Raji (cell line): Measurements from ENCODE around the gene SORBS2.

ENCODE experiments used
- POLR2A ChIP-seq: IDR thresholded peaks from 2 replicates; pipeline ENCODE4 v1.6.1; 2011; ENCODE audit warnings: low read depth, low read length, control low read depth; ENCODE audit not compliant: insufficient read depth

The SORBS2 gene

GRCh38 chr4:185721190-185722028, 90.6 kb downstream of the SORBS2 start:
- TF ChIP-seq POLR2A: no peak

GRCh38 chr4:185719500-185719858, 92.5 kb downstream of the SORBS2 start:
- TF ChIP-seq POLR2A: no peak

GRCh38 chr4:185718578-185719499, 93.2 kb downstream of the SORBS2 start:
- no peak for TF ChIP-seq POLR2A

- no peak for TF ChIP-seq POLR2A
Measured at GRCh38 chr4:185717377-185717741, 94.6 kb downstream of the SORBS2 start.

GRCh38 chr4:185716577-185717376, 95.2 kb downstream of the SORBS2 start:
- no peak for TF ChIP-seq POLR2A

GRCh38 chr4:185716141-185716551, 95.8 kb downstream of the SORBS2 start:
- TF ChIP-seq POLR2A: no peak

GRCh38 chr4:185713731-185714130, 98.3 kb downstream of the SORBS2 start:
- TF ChIP-seq POLR2A: no peak

- TF ChIP-seq POLR2A: no peak
Measured at GRCh38 chr4:185713272-185713671, 98.7 kb downstream of the SORBS2 start.

- no peak for TF ChIP-seq POLR2A
Measured at GRCh38 chr4:185712350-185713024, 99.5 kb downstream of the SORBS2 start.

- TF ChIP-seq POLR2A: no peak
Measured at GRCh38 chr4:185711726-185712125, 100.3 kb downstream of the SORBS2 start.

- TF ChIP-seq POLR2A: no peak
Measured at GRCh38 chr4:185710487-185710995, 101.5 kb downstream of the SORBS2 start.

- no peak for TF ChIP-seq POLR2A
Measured at GRCh38 chr4:185709802-185710486, 102.0 kb downstream of the SORBS2 start.

- TF ChIP-seq POLR2A: no peak
Measured at GRCh38 chr4:185708348-185708747, 103.6 kb downstream of the SORBS2 start.

- no peak for TF ChIP-seq POLR2A
Measured at GRCh38 chr4:185702147-185702663, 109.8 kb downstream of the SORBS2 start.

- TF ChIP-seq POLR2A: no peak
Measured at GRCh38 chr4:185700630-185701029, 111.4 kb downstream of the SORBS2 start.
